Stimulated activated CD4-positive, alpha-beta T cell treated with anti-CD3 and anti-CD28 coated beads, Interleukin-1b, Interleukin-23, amount 100 ng/mL, for 48 hours (primary cell): ENCODE data around the gene MOBP.
"Not testable (repeated sequence)": the region's sequence is repeated elsewhere in the genome, so short reads cannot be mapped to it uniquely, and the experiment has no call there.

Source experiments
- DNase-seq: peaks from one replicate; pipeline ENCODE4 v3.0.0-alpha.2; 2020

MOBP gene

DNA sequence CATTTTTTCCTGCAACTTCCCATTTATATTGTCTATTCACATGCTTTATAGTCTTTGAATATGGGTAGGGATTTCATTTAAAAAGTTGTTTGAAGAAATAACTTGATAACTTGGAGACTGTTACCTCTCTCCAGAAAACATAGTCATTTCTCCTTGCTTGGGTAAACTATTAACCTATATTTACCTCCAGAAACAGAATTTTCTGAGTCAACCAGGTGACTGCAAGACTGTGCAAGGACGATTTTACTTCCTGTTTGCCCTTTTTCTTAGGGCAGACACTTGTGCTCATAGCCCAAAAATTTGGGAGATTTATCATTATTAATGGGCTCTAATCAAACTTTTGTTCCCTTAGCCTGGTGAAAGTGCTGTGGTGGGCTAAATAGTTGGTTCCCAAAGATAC lies 14.3 kb upstream of the MOBP start:
- DNase-seq, result no peak

DNA sequence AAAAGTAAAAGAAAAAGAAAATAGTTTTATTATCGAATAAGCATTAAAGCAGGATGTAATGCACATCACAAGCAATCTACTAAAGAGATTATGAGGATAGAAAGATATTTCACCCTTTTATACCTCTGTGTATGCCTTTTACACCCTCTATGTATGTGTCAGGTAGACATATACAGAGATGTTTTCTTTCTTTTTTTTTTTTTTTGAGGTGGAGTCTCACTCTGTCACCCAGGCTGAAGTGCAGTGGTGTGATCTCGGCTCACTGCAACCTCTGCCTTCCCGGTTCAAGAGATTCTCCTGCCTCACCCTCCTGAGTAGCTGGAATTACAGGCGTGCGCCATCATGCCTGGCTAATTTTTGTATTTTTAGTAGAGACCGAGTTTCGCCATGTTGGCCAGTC lies 13.6 kb upstream of the MOBP start:
- DNase-seq, result not testable (repeated sequence)

DNA sequence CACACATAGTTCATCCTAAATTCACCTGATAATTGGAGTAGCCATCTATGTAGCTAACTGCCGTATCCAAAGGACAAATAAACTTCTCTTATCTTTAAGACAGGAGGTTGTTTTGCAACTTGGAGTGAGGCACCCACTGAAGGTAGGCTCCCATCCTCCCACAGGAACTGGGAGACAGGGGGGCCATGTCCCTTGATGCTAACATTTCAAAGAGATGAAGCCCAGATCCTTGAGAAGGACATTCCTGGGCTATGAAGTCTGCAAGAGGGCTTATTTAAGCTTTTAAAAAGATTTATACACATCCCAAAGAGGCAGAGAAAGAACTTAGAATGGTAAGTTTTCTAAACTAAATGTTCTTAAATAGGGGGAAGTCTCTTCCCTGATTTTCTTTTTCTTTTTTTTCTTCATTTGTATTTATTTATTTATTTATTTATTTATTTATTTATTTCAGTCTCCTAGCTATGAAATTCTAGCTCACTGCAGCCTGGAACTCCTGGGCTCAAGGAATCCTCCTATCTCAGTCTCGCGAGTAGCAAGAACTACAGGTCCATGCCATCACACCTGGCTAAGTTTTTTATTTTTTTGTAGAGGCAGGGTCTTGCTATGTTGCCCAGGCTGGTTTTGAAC lies 12.8 kb upstream of the MOBP start:
- no peak for DNase-seq

DNA sequence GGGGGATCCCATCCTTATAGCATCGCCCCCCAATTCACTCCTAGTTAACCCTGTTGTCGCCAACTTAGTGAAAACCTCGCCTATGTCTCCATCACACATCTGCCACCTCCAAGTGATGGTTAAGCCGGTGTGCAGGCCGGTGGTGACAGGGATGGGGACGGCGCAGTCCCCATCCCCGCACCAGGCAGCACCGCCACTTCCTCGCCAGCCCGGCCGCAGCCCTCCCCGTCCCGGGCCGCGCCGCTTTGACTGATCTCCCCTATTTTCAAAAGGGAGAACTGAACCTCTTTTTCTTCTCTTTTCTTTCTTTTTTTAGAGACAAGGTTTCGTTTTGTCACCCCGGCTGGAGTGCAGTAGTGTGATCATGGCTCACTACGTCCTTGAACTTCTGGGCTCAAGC lies 11.3 kb upstream of the MOBP start:
- no peak for DNase-seq

DNA sequence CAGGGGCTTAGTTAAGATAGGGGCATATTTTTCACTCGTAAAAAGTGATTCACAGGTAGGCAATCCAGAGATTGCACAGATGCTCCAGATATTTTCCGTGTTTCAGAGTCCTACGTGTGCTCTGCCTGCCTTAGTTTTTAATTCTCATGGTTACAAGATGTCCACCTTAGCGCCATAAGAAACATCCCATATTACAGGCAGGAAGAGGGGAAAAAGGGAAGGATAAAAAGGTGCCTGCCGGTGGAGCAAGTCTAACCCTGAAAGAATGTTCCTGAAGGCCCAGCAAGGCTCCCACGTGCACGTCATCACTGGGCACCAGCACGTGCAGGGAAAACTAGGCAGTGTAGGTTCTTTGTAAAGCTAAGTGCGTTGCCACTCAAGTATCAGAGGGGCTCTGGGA lies 10.1 kb upstream of the MOBP start:
- DNase-seq, result no peak

DNA sequence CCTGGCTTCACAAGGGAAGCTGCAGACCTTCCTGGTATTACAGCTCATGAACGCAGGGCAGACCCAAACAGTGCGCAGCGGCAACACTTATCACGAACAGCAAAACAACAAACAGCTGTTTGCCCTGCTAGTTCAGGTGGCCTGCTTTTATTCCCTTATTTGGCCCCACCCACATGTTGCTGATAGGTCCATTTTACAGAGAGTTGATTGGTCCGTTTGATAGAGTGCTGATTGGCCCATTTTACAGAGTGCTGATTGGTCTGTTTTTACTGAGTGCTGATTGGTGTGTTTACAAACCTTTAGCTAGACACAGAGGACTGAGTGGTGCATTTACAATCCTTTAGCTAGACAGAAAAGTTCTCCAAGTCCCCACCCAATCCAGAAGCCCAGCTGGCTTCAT lies 8.9 kb upstream of the MOBP start:
- not testable (repeated sequence) for DNase-seq

DNA sequence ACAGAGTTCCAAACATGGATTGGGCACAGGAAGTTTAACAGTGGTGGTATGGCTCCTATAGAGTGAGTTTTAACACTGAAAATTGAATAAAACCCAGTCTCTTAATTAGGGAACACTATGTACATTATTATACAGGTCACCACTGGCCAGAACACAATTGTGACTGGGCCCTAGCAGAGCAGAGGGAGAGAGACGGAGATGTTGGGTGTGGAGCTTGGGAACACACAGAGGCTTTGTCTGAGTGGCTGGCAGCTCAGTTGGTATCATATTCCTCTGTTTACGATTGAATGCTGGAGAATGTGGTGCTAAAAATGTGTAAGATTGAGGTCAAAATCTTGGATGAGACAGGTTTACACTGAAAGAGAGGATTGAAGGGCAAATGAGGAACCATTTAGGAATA lies 6.8 kb upstream of the MOBP start:
- no peak for DNase-seq

DNA sequence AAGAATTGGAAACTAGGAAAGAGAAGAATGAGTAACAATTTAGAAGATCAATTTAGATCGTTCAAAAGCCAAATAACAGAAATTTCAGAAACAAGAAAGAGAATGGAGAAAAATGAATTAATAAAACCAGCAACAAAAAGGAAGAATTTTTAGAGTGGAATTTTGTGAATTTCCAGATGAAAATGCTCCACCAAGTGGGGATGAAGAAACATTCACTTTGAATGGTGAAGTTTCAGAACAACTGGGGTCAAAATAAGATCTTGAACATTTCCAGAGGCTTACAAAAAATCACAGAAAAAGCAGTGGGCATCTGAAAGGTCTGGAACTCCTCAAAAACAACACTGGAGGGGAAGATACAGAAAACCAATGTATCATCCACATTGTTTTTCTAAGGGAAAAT lies 4.2 kb upstream of the MOBP start:
- no peak for DNase-seq

DNA sequence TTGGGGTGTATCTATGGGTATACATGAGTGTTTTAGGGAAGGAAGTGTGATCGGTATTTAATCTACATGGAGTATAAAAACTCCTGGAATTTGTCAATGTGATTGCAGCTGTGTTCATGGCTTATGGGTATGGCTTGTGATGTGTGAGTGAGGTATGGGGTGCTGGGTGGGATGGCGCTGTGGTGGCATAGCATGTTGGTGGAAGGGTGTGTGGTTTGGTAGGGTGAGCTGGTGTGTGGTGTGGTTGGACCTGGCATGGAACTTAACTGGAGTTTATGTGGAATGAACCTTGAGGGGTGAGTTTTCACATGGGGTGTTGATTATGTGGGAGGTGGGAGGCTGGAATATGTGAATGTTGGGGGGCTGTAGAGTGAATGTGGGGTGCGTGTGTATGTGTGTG lies 492 bp upstream of the MOBP start:
- DNase-seq, result no peak

DNA sequence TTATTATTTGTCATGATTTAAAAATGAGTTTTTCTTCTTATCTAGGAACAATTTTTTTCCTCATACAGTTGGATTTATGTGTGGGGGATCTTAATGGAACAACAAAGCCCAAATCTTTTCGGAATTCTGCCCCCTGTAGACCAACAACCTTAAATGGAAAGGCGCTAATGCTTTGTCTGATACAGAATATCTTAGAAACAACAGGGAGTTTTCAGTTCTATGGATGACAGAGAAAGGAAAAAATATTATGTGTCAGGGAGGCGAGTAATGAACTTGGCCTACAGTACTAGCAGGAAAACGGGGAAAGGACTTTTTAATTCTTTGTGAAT lies 592 bp downstream of the MOBP start:
- DNase-seq, result no peak

DNA sequence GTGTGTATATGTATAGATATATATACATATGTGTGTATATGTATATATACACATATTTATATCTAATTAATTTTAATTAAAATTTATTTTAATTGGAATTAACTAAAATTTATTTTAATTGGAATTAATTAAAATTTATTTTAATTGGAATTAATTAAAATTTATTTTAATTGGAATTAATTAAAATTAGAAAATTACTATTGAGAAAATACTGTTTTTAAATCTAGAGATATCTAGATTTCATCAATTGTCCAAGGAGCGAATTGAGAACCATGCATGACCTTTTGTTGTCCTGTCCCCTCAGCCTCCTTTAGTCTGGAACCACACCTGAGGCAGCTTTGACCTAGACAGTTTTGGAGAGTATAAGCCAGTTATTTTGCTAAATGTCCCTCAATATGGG lies 1.8 kb downstream of the MOBP start:
- no peak for DNase-seq

DNA sequence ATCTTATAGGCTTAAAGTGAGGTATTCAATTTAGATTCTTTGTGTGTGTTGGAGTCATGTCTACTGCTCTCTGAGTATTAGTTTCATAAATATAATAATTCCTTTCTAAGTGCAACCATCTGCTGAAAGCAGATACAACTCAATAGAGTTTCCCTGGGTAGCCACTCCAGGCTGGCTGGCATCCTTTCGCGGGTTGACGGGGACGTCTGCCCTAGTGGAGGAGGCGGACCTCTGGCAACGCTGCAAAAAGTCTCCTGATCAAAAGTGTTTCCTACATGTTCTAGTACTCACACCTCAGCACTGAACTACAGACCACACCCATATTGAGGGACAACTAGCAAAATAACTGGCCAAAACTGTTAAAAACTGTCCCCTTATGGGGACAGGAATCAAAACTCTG lies 2.5 kb downstream of the MOBP start:
- DNase-seq, result no peak

DNA sequence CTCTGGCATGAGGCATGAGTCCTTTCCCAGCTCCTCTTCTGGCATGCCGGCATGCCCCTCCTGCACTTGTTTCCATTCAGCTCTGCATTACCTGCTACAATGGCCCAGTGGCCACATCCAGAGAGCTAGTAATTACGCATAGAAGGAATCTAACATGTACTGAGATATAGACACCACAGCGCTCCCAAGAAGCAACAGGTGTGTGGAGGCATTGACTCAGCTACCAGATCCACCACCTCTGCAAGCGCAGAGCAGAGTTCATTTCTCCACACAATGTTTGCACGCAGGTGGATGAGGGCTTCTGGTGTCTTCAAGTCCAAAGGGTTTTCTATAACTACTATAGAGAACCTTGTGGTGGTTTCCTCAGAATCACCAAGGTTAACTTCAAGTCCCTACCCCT lies 4.2 kb downstream of the MOBP start:
- no peak for DNase-seq

DNA sequence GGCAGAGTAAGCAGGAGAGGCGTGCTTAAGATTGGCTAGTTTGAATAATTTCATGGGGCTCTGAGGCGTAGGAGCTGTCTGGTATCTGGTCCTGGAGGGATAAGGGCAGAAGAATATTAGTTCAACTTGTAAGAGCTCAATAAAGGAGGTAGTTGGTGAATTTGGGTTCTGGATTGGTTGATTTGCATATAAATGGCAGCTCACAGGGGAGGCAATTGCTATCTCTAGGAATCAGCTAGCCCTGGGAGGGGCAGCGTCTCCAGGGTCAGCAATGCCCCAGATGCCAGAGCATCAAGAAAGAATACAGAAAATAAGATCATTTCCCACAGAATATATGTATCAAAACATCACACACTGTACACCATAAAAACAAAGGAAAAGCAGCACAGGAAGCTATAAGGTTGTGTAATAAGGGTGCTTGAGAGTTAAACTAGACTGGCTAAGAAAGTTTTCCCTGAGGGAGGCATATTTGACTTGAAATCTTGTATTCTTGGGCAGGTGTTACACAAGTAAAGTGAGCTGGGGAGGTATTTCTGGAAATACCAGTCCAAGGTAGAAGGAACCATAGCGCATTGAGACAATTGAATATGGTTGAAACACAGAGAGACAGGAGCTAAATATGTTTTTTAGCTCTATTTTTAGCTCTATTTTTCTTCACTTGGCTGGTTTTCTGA lies 6.1 kb downstream of the MOBP start:
- no peak for DNase-seq

DNA sequence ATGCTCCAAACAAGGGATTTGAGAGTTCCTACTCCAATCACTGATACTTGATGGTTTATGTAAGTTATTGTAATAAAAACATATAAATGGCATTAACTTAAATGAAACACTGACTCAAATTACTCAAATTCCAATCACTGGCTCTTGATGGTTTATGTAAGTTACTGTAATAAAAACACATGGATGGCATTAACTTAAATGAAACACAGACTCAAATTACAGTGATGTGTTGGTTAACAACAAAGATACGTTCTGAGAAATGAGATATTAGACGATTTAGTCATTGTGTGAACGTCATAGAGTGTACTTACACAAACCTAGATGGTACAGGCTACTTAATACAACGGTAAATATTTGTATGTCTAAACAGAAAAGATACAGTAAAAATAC lies 6.6 kb downstream of the MOBP start:
- DNase-seq, result no peak

DNA sequence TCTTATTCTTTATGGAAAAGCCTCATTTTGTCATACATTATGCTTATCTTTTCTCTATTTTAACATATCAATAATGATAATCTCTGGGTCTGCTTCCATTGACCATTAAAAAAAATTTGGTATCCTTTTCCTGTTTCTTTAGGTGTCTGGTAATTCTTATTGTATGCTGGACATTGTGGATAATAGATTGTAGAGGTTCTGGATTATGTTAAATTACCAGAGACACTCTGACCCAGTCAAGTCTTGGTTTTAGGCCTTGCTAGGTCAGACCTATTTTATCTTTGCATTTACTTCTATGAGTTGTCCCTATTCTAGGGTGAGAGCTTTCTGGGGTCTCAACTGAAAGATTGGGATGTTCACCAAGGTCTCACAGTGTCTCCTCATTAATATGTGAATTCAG lies 9.3 kb downstream of the MOBP start:
- no peak for DNase-seq

DNA sequence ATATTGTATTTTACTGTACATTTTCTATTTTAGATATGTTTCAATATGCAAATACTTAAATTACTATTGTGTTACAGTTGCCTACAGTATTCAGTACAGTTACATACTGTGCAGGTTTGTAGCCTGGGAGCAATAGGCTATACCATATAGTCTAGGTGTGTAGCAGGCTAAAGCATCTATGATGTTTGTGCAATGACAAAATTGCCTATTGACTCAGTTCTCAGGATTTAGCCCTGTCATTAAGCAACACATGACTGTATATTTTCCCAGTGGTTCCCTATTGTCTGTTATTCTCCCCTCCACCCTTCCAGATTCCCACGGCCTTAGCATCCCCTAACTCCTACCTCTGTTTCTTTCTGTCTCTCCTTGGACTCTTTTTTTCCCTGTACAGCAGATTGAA lies 10.7 kb downstream of the MOBP start:
- no peak for DNase-seq

DNA sequence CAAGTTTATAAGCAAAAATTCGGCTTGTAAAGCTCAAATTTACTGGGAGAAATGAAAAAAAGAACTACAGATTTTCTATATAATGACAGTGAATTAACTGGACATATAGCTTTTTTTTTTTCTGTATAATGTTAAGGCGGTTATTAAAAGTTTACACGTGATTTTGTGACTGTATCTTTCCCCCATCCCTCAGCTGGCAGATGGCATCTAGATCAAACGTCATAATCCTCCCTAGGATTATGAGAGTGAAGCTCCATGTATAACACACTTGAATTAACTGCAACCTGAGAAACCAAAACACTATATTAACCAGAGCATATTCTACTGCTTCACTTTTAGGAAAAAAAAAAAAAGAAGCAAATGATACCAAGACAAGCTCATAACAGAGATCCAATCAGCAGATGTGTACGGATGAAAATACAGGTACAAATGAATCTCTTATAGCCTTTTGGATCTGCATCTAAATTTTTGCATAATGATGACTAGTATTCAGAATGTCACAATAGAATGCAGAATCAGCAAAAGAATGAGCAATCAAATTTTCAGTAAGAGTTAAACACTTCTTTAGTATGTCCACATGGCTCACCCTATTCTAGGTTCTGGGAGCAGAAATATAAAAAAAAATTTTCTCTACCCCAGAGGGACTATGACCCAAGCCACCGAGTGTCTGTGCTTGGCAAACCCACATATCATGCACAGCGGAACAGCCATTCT lies 12.4 kb downstream of the MOBP start:
- no peak for DNase-seq

DNA sequence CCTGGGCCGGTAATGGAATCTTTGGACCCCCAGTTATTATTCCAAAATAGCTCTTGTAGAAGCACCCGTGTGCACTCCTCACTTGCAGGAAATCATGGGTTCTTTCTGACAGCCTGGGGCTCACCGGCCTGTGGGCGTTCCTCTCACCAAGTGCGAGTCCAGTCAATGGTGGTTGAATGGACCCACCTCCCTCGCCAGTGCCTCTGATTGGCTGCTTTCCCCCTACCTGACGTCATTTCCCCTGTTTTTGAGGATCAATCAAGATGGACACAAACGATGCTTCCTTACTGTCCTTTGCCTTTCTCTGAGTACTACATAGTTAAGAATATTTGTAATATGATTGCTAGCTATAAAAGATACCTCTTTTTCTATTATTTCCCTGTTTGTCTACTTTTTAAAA lies 18.1 kb downstream of the MOBP start:
- no peak for DNase-seq

DNA sequence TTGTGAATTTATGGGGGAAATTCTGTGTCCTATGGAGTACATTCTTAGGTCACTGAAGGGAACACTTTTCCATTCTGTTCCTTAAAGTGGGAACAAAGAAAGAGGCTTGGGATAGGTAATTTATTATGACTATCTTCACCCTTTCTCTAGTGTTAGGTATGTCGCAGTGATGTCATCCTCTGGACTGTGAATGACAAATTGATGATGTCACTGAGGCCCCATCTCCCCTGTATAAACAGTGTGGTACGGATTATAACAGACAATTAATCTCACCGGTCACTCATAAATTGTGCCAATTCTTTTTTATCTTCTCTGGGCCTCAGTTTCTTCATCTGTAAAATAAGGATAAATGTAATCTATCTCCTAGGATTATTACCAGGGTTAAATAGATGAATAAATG lies 23.5 kb downstream of the MOBP start:
- DNase-seq, result no peak

DNA sequence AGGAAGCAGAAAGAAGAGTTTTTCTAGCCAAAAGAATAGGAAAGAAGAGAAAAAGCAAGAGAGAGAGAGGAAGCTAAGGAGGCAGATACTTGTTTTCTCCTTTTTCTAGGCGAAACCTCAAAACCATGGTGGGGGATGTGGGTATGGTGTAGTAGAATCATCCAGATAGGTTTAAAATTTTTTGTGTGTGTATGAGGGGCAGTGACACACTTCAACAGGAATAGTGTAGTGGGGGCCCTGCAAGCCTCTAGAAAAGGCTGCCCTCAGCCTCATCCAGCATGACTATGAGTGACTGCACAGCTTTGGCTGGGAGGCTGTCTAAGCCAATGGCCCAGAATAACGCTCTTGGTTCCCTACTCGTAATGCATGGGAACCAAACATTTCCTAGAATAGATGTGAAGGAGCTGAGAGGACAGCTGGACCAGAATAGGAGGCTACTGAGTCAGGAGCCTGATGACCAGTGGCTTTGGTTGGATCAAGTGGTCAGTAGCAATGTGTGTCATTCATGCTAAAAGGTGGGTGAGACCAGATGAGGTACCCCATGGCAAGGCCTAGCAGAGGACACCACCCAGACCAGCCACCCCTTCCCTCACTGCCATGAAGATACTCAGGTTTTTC lies 24.4 kb downstream of the MOBP start:
- DNase-seq, result no peak

DNA sequence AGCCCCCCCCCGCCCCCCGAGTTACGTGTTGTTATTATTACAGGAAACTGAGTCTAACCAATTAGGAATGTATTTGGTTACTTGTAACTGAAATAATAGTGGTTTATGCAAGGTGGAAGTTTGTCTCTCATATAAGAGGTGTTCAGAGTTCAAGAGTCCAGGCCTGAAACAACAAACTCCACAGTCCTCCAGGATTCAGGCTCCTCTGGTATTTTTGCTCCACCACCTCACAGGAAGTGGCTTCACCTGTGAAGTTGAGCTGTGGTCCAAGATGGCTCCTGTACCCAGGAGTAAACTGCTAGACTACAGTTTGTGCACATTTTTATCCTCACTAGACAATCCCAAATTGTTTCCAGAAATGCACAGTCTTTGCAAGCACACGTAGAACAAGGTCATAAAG lies 27.3 kb downstream of the MOBP start:
- no peak for DNase-seq

DNA sequence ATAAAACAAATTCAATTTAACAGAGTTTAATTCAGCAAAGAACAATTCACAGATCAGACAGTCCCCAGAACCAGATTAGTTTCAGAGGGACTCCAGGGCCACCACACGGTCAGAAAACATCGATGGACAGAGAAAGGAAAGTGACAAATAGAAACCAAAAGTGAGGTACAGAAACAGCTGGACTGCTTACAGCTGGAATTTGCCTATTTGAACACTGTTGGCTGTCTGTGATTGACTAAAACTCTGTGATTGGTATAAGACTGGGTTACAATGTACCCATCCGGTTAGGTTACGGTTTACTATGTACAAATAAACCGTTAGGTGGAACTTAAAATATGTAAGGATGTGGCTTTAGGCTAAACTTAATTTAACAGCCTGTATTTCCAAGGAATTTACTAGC lies 30.3 kb downstream of the MOBP start:
- DNase-seq, result no peak

DNA sequence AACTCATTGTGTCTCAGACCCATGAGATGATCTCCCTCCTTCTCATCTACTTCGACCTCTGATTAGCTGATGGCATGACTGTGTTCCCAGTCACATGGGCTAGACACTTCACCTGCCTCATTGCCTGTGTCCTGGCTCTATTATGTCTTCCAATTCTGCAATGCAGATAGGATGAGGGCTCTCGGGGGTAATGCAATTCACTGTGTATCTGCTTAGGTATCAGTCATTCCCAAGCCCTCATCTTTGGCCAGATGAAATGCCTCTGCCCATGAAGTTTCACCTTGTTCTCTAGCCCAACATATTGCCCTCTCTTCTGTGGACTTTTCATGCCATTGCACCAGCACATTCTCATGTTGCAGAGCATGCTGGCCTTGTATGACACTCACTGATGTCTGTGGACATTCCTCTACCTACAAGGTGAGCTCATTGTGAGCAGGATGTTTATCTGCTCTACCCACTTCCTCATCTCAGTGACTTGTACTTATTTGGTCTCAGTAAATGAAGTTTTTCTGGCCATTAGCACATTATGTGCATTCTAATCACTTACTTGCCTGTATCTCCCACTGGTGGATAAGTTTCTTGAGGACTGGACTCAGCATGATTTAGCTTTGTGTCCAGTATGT lies 32.3 kb downstream of the MOBP start:
- DNase-seq, result no peak
